ENCODE data around the gene SETX.

Gene SETX

GRCh38 chr9:132299221-132299620 lies 55.6 kb downstream of the SETX start:
- no peak for DNase-seq
- in situ Hi-C loops (cut with HindIII; ENCODE audit: low pct_ligation_motif_present, low pct_unique_long_range_greater_than_20kb, low sequenced_read_pairs), result no loop called here

- in situ Hi-C loops (cut with HindIII; ENCODE audit: low pct_ligation_motif_present, low pct_unique_long_range_greater_than_20kb, low sequenced_read_pairs), result no loop called here
- no peak for DNase-seq
Observed at GRCh38 chr9:132295181-132295580, 59.6 kb downstream of the SETX start.

GRCh38 chr9:132293145-132293721 lies 61.6 kb downstream of the SETX start:
- DNase-seq, result no peak
- in situ Hi-C loops (cut with HindIII; ENCODE audit: low pct_ligation_motif_present, low pct_unique_long_range_greater_than_20kb, low sequenced_read_pairs), result no loop called here

- in situ Hi-C loops (cut with HindIII; ENCODE audit: low pct_ligation_motif_present, low pct_unique_long_range_greater_than_20kb, low sequenced_read_pairs), result no loop called here
- no peak for DNase-seq
Observed at GRCh38 chr9:132288966-132289365, 65.8 kb downstream of the SETX start.

- DNase-seq, result no peak
- in situ Hi-C loops (cut with HindIII; ENCODE audit: low pct_ligation_motif_present, low pct_unique_long_range_greater_than_20kb, low sequenced_read_pairs), result no loop called here
Observed at GRCh38 chr9:132288361-132288760, 66.4 kb downstream of the SETX start.

- no peak for DNase-seq
- in situ Hi-C loops (cut with HindIII; ENCODE audit: low pct_ligation_motif_present, low pct_unique_long_range_greater_than_20kb, low sequenced_read_pairs), result no loop called here
Observed at GRCh38 chr9:132287256-132287760, 67.5 kb downstream of the SETX start.

- DNase-seq, result no peak
- in situ Hi-C loops (cut with HindIII; ENCODE audit: low pct_ligation_motif_present, low pct_unique_long_range_greater_than_20kb, low sequenced_read_pairs), result no loop called here
Observed at GRCh38 chr9:132283863-132284262, 70.9 kb downstream of the SETX start.

- in situ Hi-C loops (cut with HindIII; ENCODE audit: low pct_ligation_motif_present, low pct_unique_long_range_greater_than_20kb, low sequenced_read_pairs), result no loop called here
- DNase-seq, result no peak
Observed at GRCh38 chr9:132283165-132283564, 71.6 kb downstream of the SETX start.

GRCh38 chr9:132274861-132275260 lies 79.9 kb downstream of the SETX start:
- in situ Hi-C loops (cut with HindIII; ENCODE audit: low pct_ligation_motif_present, low pct_unique_long_range_greater_than_20kb, low sequenced_read_pairs), result loop anchor here (25.0 kb wide), 1 partner anchor 488 kb away; no protein-coding TSS in a partner anchor
- no peak for DNase-seq

GRCh38 chr9:132269704-132270516 lies 84.9 kb downstream of the SETX start:
- in situ Hi-C loops (cut with HindIII; ENCODE audit: low pct_ligation_motif_present, low pct_unique_long_range_greater_than_20kb, low sequenced_read_pairs), result loop anchor here (25.0 kb wide), 1 partner anchor 483 kb away; no protein-coding TSS in a partner anchor
- peak; percentile 39 for DNase-seq

GRCh38 chr9:132268725-132269352 lies 85.9 kb downstream of the SETX start:
- in situ Hi-C loops (cut with HindIII; ENCODE audit: low pct_ligation_motif_present, low pct_unique_long_range_greater_than_20kb, low sequenced_read_pairs), result loop anchor here (25.0 kb wide), 1 partner anchor 482 kb away; no protein-coding TSS in a partner anchor
- peak; percentile 65 for DNase-seq

GRCh38 chr9:132267660-132268059 lies 87.1 kb downstream of the SETX start:
- in situ Hi-C loops (cut with HindIII; ENCODE audit: low pct_ligation_motif_present, low pct_unique_long_range_greater_than_20kb, low sequenced_read_pairs), result loop anchor here (25.0 kb wide), 1 partner anchor 480 kb away; no protein-coding TSS in a partner anchor

GRCh38 chr9:132266017-132266416 lies 88.8 kb downstream of the SETX start:
- no peak for DNase-seq
- in situ Hi-C loops (cut with HindIII; ENCODE audit: low pct_ligation_motif_present, low pct_unique_long_range_greater_than_20kb, low sequenced_read_pairs), result loop anchor here (25.0 kb wide), 1 partner anchor 479 kb away; no protein-coding TSS in a partner anchor

More at GRCh38 chr9:132267660-132268059, 87.1 kb downstream of the SETX start:
- no peak for DNase-seq

GRCh38 chr9:132260846-132261245 lies 93.9 kb downstream of the SETX start:
- DNase-seq, result no peak
- in situ Hi-C loops (cut with HindIII; ENCODE audit: low pct_ligation_motif_present, low pct_unique_long_range_greater_than_20kb, low sequenced_read_pairs), result loop anchor here (25.0 kb wide), 1 partner anchor 474 kb away; no protein-coding TSS in a partner anchor

- DNase-seq, result no peak
- in situ Hi-C loops (cut with HindIII; ENCODE audit: low pct_ligation_motif_present, low pct_unique_long_range_greater_than_20kb, low sequenced_read_pairs), result loop anchor here (25.0 kb wide), 1 partner anchor 463 kb away; no protein-coding TSS in a partner anchor
Observed at GRCh38 chr9:132250324-132251262, 104.2 kb downstream of the SETX start.

GRCh38 chr9:132249690-132250089 lies 105.1 kb downstream of the SETX start:
- no peak for DNase-seq
- in situ Hi-C loops (cut with HindIII; ENCODE audit: low pct_ligation_motif_present, low pct_unique_long_range_greater_than_20kb, low sequenced_read_pairs), result loop anchor here (25.0 kb wide), 1 partner anchor 462 kb away; no protein-coding TSS in a partner anchor

- in situ Hi-C loops (cut with HindIII; ENCODE audit: low pct_ligation_motif_present, low pct_unique_long_range_greater_than_20kb, low sequenced_read_pairs), result no loop called here
- no peak for DNase-seq
Observed at GRCh38 chr9:132249123-132249522, 105.7 kb downstream of the SETX start.

- DNase-seq, result no peak
- in situ Hi-C loops (cut with HindIII; ENCODE audit: low pct_ligation_motif_present, low pct_unique_long_range_greater_than_20kb, low sequenced_read_pairs), result no loop called here
Observed at GRCh38 chr9:132247942-132248341, 106.8 kb downstream of the SETX start.

Measured in ACHN (cell line).